GM19043 (cell line): ENCODE measurements around the gene PGBD2.
"Not testable (repeated sequence)": the region's sequence is repeated elsewhere in the genome, so short reads cannot be mapped to it uniquely, and the experiment has no call there.

Experiments used
- ATAC-seq: cut with Tn5 transposase; IDR thresholded peaks from one replicate; pipeline ENCODE4 v1.9.1; 2021; ENCODE audit warnings: low read depth; ENCODE audit not compliant: unreplicated experiment

PGBD2 gene

DNA sequence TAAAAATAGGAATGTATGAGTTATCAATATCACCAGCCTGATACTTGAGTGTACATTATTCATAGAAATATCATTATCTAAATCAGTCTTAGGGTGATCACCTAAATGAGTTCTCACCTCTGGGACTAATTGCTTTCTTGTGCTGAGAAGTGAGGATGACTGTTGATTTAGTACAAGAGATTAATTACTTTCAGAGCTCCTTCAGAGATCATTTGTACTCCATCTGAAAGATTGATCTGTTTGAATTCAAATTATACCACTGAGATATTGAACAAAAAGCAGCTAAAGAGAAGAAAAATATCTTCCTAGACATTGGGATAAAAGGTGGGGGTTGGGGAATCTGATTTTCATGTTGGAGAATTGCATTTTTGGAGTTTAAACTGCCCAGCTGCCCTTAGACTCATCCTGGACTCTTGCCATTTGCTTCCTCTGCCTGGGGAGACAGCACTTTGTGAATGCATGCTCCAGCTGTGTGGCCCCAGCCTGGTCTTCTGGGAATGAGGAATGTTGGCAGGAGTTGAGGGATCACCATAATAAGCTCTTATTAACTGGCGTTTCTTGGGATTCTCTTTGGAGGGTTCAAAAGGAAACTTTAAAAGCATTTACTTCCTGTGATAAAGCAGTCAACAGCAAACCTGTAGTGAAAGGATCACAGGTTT lies 19.7 kb upstream of the PGBD2 start:
- ATAC-seq: no peak

DNA sequence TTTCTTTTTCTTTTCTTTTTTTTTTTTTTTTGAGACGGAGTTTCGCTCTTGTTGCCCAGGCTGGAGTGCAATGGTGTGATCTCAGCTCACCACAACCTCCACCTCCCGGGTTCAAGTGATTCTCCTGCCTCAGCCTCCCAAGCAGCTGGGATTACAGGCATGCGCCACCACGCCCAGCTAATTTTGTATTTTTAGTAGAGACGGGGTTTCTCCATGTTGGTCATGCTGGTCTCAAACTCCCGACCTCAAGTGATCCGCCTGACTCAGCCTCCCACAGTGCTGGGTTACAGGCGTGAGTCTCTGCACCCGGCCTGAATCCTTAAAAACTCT lies 16.2 kb upstream of the PGBD2 start:
- ATAC-seq: not testable (repeated sequence)

DNA sequence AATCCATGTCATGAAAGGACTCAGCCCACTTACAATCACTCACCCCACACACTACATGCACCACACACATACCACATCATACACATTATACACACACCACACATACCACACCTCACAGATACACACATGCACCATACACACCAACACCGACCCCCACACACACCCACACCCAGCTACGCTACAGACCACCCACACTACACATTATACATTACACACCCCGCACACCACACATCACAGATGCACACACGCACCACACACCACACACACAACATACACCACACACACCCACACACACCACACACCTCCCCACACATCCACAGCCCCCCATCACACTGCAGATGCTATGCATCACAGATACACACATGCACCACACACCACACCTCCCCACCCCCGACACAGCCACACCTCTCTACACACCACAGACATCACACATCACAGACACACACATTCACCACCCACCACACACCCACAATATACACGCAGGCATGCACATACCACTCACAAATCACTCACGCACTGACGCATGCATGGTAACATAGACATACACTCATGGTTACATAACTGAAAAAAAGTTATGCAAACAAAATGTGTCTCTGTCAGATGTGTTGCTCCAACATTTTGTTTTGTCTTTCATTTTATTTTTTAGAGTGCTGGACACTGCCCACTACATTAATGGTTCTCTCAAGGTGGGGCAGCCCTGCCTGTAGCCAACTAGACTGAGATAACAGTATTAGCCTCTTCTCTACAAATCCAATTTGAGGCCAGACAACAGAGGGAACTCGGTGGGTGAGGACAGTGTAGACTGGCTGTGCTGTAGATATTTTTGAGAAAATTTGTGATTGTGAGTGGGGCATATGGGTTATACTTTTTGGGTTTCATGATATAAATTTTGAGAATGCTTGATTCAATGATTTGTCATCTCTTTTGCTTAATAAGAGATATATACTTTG lies 15.2 kb upstream of the PGBD2 start:
- ATAC-seq: no peak

DNA sequence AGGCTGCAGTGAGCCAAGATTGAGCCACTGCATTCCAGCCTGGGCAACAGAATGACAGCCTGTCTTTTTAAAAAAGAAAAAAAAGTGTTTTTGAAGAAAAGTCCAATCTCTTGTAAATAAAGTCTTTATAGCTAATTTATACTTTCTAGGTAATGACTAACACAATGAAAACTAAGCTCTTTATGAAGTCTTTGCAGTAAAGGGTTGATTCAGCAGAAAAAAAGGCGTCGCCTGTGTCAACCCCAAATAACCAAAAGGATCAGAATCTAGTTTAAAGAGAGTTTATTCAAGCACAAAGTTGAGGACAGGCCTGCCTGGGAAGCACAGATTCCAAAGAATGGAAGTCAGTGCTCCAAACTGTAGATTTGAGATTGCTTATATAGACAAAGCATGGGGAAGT lies 14.3 kb upstream of the PGBD2 start:
- no peak for ATAC-seq

DNA sequence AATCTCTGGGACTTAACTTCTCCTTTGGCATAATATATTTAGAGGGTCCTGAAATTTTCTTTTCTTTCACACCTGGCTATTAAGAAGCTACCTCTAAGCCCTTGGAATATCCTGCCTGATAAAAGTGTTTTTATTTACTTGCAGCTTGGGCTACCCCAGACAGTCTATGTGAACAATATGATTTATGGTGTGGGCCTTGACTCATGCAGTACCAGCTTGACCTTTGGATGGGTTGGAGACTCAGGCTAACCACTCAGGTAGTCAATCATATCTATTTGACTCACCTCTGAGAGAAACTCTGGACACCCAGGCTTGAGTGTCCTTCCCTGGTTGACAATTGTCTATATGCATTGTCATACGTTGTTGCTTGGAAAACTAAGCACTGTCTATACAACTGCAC lies 13.4 kb upstream of the PGBD2 start:
- ATAC-seq: no peak

DNA sequence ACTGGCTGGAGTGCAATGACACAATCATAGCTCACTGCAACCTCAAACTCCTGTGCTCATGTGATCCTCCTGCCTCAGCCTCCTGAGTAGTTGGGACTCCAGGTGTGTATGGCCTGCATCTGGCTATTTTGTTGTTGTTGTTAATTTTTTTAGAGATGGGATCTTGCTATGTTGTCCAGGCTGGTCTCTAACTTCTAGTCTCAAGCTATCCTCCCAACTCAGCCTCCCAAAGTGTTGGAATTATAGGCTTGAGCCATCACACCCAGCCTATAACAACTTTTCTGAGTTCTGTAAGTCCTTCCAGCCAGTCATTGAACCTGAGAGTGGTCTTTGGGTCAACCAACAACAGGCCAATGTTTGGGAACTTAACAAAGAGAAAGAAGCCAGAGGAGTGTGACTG lies 11.2 kb upstream of the PGBD2 start:
- ATAC-seq: no peak

DNA sequence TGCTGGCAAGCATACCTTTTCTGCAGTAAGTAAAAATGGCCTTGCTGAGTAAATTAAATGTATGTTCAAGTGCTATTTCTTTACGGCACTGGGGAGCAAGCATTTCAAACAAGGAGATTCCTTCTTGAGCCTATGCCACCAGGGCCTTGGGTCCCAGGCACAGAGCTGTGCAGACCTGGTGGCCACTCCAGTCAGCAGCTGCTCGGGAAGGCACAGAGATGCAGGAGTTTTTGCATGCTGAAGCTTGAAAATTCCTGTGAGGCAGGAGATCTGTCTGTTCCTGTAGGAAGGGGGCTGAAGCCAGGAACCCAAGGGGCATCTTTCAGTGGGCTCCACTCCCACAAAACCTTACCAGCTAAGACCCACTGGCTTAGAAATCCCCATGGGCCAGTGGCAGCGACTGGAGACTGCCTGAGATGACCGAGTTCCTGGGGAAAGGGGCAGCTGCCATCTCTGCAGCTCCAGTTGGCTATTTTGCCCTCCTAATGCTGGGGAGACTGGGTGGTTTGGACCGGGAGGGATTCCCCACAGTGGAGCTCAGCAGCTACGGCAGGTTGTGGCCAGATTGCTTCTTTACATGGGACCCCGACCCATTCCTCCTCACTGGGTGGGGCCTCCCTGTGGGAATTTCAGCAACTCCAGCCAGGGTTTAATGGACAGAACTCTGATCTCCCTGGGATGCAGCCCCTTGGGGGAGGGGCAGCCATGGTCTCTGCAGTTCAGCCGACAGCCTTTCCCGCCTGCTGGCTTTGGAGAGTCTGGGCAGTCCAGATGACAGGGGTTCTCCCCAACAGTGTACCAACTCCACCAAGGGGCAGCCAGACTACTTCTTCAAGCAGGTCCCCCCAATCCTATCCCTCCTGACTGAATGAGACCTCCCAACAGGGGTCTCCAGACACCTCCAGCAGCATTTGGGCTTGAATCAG lies 8.4 kb upstream of the PGBD2 start:
- ATAC-seq: no peak

DNA sequence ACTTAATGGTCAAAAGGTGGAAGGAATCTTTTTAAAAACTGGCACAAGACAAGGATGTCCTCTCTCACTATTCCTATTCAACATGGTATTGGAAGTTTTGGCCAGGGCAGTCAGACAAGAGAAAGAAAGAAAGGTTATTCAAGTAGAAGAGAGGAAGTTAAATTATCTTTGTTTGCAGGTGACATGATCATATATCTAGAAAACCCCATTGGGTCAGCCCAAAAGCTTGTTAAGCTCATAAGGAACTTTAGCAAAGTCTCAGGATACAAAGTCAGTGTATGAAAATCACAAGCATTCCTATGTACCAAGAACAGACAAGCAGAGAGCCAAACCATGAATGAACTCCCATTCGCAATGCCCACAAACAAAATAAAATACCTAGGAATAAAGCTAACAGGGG lies 5.4 kb upstream of the PGBD2 start:
- ATAC-seq: no peak

DNA sequence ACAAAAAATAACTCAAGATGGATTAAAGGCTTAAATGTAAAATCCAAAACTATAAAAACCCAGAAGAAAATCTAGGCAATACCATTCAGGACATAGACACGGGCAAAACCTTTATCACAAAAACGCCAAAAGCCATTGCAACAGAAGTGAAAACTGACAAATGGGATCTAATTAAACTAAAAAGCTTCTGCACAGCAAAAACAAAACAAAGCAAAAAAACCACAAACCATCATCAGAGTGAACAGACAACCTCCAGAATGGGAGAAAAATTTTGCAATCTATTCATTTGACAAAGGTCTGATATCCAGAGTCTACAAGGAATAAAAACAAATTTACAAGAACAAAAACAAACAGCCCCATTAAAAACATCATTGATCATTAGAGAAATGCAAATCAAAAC lies 4.5 kb upstream of the PGBD2 start:
- ATAC-seq: no peak

DNA sequence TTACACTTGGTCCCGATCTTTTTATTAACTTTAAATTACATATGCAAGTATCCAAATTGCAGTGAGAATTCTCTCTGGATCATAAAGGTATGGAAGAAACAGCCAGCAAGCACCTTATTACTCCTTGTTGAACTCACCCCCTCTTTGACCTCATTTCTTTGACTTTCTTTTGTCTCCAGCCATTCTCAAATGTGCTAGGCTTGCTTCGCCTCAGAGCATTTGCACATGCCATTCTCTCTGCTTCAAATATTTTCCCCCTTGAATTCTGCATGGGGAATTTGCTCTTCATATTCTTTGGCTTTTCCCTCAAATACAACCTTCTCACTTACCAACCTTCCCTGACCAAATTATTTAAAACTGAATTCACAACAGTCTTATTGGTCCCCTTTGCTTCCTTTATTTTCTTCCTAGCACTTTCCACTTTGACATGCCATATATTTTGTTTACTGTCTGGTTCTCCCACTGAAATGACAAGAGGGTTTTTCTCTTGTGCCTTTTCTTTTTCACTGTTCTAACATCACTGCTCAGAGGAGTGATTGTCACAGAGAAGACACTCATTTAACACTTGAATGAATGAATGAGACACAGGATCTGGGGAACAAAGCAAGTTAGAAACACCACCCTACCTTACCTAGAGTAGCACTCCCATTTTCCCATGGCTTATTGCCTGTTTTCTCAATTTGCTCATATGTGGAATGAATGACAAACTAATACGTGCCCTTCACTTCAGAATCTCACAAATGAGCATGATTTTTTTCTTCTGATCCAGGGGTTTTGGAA lies 1.4 kb upstream of the PGBD2 start:
- no peak for ATAC-seq

DNA sequence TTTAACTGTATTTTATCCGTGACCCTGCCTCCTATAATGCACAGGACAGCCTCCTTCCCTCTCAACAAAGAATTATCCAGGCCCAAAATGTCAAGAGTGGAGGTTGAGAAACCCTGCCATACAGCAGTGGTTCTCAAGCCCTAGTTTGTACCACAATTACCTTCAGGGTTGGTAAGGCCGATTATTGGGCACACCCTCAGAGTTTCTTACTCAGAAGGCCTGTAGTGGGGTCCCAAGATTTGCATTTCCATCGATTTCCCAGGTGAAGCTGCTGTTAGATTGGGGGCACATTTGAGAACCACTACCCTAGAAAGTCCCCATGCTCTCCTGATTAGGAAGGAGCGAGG lies 400 bp upstream of the PGBD2 start:
- ATAC-seq: no peak

DNA sequence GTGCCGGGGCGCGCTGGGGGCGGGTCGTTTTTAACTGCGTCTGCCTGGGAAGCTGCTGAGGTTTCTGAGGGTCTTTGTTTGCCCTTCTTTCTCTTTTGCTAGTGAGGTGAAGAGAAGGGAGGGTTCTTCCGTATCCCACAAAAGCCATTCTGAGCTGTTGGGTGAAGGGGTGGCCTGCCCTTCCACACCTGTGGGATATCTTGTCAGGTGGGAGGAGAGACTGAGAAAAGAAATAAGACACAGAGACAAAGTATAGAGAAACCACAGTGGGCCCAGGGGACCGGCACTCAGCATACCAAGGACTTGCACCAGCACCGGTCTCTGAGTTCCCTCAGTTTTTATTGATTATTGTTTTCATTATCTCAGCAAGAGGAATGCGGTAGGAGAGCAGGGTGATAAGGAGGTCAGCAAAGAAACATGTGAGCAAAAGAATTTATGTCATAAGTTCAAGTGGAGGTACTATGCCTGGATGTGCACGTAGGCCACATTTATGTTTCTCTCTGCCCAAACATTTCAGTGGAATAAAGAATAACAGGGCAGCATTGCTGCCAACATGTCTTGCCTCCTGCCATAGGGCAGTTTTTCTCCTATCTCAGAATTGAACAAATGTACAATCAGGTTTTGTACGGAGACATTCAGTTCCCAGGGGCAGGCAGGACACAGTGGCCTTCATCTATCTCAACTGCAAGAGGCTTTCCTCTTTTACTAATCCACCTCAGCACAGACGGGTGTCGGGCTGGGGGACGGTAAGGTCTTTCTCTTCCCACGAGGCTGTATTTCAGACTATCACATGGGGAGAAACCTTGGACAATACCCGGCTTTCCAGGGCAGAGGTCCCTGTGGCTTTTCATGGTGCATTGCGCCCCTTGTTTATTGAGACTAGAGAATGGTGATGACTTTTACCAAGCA lies 972 bp downstream of the PGBD2 start:
- ATAC-seq: peak; percentile 6

DNA sequence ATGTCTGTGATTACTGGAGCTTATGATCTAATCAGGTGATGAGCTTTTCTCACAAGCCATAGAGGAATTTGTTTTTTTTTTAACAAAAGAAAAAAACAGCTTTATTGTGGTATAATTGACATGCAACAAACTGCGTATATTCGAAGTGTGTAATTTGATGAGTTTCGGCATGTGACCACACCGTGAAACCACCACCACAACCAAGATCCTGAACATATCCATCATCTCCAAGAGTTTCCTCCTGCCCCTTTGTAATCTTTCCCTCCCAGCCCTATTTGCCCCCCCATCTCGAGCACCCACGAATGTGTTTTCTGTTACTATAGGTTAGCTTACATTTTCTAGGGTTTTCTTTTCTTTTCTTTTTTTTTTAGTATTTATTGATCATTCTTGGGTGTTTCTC lies 4.7 kb downstream of the PGBD2 start:
- no peak for ATAC-seq

DNA sequence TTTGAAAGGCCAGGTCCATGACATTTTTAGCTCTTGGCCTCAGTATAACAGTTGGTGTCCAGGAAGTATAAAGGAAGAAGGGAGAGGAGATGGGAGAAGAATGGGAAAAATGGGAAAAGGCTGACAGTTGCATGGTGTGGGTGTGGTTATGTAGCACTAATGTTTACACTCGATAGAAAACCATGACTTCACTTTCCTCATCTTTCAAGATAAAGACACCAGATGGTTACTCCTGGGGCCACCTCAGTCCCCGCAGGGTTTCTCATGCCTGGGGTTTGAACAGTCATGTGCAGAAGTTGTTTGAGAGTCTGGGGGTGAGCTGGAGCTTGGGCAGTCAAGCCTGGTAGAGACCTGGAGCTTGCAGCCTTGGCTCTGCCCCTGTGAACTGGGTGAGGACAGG lies 7.9 kb downstream of the PGBD2 start:
- ATAC-seq: no peak

DNA sequence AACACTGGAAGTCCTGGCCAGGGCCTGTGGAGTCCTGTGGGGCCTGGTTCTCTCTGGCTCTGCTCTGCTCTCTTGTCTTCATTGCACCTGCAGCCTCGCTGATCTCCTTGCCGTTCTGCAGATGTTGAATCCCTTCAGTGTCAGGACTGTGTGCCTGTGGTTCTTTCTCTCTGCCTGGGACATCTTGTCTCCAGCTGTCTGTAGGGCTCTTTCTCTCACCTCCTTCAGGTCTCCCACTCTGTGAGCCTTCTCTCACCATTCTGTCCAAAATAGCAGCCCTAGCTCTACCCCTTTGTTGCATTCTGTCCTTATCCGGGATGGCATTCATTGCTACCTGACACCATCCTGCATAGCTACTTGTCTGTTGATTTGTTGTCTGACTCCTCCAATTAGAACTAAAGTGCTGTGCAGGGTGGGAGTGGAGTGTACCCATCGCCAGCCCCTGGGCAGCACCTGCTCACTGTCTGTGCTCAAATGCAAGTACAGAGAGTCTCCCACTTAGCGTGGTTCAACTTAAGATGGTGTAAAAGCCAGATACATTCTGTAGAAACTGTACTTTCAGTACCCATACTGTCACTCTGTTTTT lies 8.9 kb downstream of the PGBD2 start:
- no peak for ATAC-seq

DNA sequence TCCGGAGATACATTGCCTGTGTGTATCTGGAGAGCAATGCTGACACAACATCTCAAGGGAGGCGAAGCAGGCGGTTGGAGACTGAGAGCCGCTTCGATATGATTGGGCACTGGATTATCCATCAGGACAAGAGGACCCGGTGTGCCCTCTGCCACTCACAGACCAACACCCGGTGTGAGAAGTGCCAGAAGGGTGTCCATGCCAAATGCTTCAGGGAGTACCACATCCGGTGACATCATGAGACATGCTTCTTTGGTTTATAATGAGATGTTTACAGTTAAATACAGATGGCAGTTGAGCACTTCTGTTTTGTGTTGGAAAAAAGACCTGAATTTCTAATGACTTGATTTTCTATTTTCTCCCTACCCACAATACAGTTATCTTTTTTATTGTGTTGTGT lies 12.1 kb downstream of the PGBD2 start:
- ATAC-seq: no peak

DNA sequence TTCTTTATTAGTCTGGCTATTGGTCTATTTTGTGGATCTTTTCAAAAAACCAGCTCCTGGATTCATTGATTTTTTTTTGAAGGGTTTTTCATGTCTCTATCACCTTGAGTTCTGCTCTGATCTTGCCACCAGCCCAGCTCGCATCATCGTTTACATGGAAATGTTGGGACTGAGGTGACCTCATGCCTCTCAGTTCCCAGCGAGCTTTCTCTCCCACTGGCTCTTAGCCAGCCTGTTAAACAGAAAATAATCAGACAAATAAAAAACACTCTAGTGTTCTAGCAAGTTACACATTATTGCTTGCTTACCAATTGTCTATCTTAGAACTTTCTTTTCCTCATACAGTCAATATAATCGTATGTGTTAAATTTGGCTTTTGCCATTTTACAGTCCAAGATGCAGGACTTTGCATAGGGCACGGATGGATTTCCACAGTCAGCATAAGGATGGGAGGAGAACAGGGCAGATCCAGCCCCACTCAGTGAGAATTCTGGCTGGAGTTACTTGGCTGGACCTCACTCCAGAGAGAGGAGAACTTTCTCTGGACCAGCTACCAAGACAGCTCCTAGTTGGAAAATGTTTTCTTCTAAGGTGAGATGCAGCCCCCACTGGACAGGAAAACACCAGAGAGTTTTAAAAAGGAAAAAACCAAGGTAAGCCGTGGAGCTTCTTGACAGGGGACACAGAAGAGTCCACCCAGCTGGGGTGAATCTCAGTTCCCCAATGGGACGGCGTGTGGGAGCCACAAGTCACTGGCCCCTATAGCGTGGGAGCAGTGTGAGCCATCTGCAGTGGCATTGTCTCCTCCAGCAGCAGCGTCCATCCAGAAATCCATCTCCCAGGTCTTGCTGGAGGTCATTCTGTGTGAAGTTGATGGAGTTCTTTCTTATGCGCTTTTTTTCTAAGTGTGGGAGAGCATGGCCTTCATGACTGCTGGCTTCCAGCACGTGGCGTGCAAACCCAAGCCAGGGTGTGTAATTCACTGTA lies 17.6 kb downstream of the PGBD2 start:
- no peak for ATAC-seq
